ENCODE data around the gene LOXHD1.

The LOXHD1 gene

GRCh38 chr18:46675112-46675511 is 18.1 kb upstream of the LOXHD1 start:
- DNase-seq = no peak

DNA sequence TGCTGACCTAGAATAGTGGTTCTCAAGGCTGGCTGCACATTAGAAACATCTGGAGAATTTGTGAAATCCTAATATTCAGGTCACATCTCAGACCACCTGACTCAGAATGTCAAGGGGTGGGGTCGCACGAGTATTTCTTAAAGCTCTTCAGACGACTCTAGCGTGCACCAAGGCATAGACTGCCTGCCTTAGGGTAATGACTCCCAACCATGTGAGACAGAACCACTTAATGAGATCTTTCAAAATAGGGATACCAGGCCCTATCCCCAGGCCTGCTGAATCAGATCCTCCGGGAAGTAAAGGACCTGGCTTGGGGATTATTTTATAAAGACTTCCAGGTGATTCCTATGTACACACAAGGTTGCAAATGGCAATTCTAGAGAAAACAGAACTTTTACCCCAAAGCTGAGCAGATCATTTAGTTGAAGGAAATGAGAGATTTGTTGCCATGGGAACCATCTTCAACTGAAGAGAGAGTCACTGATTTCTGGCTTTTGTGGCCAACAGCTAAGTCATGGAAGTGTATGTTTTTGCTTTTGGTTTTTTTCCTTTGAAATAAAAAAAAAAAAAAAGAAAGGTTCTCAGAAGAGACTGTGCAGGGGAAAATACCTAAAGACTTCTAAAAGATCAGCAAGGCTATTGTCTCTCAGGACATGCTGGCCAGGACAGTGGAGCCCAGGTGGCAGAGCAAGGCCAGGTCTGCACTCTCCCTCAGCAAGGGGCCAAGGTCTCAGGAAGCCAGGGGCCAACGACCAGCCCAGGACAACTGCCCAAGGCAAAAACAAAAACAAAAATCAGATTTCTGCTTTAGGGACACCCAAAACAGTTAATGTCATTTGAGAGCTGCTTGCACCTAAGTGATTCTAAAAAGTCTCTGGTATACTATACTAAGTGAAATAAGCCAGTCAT is 15.3 kb upstream of the LOXHD1 start:
- DNase-seq = no peak

- no peak for DNase-seq
Observed at GRCh38 chr18:46668694-46669093, 11.7 kb upstream of the LOXHD1 start.

DNA sequence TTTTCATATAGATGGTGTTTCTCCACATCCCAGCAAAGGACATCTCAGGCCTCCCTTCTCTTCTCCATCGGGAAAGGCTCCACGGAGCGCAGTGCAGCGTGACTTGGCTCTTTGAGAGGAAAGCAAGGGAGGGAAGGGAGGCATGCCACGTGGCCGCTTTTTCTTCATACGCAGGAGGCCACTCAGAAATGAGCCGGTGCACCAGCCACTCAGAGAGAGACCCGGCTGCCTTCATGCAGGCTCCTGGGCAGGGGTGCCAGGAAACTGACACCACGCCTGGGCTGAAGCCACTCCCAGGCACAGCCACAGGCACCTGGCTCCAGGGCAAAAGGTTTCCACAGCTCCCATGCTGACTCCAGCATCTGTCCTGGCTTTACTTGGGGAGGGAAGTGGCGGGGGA is 11.1 kb upstream of the LOXHD1 start:
- no peak for DNase-seq

DNA sequence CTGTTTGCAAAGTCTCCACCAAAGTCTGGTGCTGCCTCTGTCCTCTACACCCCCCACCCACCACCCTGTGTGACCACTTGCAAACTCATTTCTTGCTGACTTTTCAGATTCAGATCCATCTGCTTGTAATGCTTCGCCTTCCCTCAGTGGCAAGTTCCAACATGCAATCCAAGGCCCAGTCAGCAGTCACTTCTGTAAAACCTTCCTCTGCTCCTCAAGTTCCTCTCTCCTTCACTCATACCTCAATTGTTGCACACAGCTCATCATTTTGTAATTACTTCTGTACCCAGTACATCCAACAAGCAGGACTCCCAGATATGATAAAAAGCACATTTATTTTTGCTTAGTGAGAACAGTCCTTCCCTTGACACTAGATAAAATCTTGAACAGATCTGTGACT is 6.5 kb upstream of the LOXHD1 start:
- no peak for DNase-seq

DNA sequence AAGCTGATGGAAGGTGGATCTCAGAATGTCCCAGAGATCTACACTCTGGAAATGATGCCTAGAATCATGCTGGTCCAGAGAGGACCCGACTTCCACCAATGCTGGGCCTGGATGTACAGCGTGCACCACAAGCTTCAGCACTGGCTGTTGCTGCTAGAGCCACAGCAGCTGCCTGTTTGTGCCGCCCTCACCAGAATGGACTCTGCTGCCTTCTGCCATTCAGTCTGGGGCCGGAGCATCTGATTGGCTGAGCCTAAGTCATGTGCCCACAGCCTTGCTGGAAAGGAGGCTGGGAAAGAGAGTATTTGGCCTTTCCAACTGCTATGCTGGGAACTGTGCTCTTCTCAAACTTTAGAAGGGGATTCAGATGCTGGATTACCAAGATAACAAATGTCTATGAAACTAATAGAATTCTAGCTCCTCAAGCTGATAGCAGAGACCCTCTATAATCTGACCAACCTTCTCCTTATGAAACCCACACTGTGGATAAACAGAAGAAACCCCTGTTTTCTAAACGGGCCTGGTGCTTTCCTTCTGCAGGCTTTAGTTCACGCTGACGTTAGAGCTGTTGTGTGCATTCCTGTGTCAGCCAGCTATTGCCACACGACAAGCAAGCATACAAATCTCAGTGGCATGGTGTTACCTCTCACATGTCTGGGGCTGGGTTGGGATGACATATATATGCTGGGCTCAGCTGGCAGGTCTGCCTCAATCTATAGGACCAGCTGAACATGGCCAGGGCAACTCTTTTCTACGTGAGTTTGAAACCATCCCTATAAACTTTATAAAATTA is 4.1 kb upstream of the LOXHD1 start:
- DNase-seq = no peak

GRCh38 chr18:46659484-46659883 is 2.5 kb upstream of the LOXHD1 start:
- no peak for DNase-seq

DNA sequence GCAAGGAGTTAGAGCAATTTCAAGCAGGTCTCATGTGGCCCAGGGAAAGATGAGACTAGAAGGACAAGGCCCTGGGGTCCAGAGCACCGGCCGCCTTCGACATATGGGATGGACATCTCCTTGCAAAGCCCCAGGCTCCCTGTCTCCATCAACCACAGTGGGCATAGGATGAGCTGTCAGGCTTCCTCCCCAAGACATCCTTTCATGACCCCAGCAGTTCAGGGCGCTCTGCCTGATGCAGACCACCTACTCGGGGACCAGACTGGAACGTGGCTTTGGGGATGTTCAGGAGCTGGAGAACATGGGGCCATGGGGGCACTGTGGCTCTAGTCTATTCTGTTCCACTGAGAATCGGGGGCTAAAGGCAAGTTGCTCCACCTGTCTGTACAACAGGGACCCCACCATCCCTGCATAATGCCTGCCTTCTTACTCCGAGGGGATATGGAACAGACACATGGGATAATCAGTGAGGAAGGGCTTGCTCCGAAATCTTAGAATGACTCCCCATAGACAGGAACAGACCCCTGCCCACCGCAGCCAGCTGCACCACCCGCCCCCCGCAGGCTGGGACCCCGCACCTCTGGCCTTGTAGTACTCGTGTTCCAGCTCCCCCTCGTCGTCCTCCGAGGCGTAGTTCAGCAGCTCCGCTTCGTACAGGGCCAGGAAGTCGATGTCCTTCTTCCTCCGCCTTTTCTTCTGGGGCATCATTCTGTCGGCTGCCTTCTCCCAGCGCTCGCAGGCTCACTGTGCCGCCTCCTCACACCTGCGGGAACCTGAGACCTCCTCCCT is 500 bp downstream of the LOXHD1 start:
- DNase-seq = no peak

DNA sequence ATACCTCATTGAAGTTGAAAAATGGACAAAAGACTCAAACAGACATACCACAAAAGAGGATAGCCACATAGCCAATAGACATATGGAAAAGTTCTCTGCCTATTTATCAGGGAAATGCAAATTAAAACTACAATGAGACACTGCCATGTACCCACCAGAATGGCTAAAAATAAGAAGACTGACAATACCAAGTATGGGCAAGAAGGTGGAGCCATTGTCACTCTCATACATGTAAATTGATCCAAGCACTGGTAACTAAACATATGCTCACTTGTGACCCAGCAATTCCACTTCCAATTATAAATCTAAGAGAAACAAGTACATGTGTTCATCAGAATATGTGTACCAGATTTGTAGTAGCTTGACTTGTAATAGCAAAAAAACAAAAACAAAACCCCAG is 4.6 kb downstream of the LOXHD1 start:
- no peak for DNase-seq

DNA sequence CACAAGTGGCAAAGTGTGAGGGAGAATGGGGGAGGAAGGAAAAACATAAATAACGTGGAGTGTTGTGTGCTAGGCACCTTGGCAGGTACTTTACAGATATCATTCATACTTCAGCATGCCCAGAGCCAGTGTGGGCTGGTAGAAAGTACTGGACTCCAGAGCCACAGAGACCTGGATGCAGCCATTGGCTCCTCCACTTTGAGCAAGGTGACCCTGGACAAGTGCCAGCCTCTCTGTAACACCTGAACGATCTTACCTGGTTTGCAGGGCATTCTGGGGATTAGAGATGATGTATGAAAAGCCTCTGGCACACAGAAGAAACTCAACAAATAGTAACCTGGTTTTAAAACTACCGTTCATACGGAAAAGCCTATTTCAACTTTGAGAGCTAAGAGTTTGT is 6.3 kb downstream of the LOXHD1 start:
- no peak for DNase-seq

- DNase-seq = no peak
Observed at GRCh38 chr18:46649071-46649862, 7.8 kb downstream of the LOXHD1 start.

DNA sequence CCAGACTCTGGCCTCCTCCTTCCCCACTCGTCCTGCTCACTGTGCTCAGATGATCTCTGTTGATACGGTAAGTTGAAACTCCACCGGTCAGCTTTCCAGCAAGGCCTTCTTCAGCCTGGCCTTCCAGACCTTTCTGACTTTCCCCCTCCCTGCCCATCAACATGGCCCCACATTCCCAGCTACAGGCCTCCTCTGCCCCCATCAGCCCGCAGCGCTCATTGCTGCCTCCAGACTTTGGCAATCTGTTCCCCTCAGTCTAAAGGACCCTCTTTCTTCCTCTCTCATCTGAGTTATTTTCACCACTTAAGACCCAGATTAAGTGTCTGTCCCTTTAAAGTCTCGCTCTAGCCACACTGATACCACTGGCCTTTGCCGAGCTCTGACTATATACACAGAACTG is 10.6 kb downstream of the LOXHD1 start:
- DNase-seq = no peak

DNA sequence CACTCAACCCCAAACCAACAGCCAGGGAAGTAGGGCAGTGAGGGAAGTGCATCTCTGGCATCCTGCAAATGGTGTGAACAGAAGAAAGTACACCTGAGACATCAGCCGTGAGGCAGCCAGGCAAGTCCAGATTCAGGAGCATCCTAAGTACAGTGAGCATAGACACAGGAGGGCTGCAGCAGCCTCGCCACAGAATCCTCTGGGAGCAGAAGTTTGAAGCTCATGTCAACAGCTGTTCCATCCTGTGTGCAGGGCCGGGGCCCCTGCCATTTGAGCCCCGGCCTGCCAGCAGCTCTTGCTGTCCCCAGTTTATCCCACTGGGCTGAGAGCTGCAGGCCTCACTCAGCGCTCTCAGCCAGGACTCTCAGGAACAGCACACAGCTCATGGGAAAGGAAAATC is 14.5 kb downstream of the LOXHD1 start:
- DNase-seq = no peak

DNA sequence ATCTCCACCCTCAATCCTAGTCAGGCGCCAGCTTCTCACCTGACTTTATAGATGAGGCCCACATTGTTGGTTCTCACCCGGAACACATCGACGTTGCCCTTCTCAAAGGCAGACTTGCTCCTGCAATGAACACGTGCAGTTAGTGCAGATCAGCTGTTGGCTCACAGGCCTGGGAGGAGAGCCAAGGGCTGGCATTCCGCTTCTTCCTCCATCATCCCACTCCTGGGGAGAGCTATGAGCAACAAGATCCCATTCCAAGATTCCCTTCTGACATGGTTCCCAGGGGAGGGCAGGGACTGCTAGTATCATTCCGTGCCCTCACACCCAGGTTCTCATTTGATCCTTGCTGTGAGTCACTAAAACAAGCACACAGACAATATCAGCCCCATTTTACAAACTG is 15.1 kb downstream of the LOXHD1 start:
- DNase-seq = no peak

GRCh38 chr18:46639386-46639785 is 17.6 kb downstream of the LOXHD1 start:
- no peak for DNase-seq

DNA sequence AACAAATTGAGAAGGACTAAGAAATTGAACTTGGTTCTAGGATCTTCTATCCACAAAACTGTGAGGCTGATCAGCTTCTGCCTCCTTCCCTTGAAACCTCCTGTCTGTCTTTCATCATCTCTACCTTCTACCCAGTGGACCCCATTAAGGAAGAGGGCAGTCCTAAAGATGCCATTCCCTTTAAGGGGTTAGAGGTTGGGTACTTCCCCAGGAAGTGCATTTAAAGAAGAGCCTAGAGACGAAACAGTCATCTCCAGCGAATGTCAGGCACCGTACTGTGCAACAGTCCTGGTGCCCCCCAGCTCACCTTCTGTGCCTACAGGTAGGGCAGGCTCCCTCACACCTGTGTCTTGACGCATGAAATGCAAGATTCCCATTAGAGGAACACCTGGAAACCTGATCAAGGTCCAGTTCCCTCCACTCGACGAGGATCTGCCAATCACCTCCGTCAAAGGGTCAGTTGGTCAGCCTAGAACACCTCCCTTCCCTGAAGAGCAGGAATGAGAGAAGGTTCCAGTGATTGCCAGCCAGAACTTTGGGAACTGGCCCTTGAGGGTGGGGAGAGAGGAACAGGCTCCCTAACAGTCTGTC is 20.9 kb downstream of the LOXHD1 start:
- no peak for DNase-seq

DNA sequence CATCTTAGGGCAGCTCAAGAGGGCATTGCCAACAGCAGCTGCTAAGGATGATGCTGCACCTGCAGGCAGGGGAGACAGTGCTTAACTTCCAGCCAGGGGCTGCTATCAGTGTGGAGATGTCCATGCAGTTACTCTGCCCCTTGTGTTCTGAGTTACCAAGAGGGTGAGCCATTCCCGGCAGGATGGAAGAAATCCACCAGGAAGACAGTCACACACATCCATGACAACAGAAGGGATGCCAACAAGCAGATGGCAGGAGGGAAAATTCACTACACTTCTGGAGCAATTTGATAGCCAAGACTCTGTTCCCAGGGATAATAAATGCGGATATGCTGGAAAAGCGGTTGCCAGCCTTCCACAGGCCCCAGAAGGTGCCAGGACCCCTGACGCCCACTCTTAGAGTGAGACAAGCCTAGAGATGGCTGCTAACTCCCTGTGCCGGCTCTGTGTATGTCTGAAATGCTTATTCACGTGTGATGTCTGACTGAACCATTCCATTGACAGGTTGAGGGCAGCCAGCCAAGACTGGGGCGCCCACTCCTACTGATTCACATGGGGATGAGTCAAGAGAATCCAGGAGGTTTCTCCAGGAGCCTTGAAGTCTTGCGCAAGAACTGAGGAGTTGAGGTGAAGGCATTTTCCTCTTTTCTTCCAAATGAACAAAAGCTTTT is 24.5 kb downstream of the LOXHD1 start:
- DNase-seq = no peak

DNA sequence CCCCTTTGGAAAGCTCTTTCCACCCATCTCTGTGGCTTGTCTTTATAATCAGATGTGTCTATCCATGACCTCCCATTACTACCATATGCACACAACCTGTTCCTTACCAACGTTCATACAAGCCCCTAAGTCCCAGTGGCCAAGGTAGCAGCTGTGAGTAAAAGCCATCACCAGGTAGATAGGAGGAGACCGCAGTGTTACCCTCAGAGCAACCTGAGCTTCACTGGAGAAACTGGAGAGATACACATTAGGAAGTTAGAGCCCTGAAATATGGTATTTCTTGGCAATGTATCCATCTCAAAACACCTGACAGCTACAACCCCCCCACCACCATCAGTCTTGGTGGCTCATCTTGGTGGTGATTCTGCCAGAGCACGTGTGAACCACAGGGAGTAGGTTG is 26.0 kb downstream of the LOXHD1 start:
- no peak for DNase-seq

DNA sequence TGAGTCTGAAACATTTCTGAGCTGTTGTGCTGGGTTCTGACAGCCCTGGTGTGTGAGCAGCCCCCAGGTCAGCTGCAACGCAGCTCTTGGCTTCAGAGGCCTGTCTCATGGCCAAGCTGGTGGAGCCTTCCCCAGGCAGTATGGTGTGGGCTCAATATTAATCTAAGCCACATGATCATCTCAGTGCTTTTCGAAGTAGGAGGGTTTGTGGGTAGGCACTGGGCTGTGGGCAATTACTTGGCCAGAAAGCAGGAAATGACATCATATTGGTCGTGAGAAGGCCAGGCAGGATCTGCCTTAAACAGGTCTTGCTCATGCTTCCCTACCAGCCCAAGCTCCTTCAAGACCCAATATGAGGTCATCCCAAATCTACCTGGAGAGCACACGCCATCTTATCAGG is 26.9 kb downstream of the LOXHD1 start:
- DNase-seq = no peak

DNA sequence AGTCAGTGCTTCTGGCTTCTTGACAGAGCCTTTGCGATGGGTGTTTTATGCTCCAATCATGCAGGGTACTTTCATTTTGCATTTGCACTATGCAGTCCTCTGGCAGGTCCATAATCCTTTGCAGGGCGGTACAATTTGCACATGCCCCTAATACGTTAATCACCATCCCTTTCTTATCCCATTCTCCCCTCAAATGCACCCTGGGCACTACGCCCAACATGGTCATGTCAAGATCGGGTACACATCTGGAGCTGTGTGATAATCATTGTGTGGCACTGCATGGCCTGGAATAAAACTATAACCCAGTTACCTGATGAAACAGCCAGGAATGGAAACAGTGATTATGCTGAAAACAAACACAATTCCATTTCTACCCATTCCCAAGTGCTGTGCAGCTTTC is 27.7 kb downstream of the LOXHD1 start:
- DNase-seq = no peak

DNA sequence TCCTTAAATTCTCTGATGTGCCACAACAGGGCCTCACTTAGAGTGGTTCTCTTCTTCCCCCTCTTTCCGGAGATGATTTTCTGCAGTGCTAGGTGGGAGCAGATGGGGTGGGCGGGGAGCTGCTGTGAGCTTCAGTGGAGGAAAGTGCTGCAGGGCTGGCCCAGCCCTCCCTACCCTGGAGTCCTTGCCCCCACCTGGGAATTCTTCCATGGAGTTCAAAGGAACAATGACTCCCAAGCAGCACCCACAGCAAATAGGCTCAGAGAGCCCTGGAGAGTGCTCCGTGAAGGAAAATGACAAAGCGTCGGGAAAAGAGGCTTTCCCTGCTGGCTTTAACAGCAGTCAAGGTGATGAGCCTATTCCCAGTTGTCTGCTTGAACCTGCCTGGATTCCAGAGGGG is 28.8 kb downstream of the LOXHD1 start:
- DNase-seq = no peak

DNA sequence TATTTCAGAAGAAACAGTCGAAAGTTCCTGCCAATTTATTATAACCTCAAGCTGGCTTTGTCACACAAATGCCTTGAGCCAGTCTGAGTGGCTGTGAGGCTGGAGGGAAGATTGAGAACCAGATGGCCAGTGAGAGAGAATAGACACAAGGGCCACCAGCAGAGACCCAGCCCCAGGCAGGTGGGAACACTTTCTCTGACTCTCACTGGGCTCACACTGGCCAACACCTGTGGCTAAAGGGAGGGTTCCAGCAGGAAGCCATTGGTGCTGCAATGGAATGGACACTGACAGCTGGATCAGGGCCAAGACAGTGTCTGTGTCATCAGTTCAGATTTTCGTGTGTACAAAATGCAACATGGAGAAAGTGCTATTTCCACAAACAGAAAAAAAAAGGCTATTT is 29.9 kb downstream of the LOXHD1 start:
- no peak for DNase-seq
